Esophagus muscularis mucosa (tissue), 4 donors: ENCODE measurements around the gene TXNL4A. TPM values are rescaled to one million over a fixed set of nuclear protein-coding genes. Genes with fewer than 3 reads are reported as not detected.

Experiments used
- DNase-seq: peaks from one replicate; pipeline ENCODE4 v3.0.0-alpha.2; 2017; ENCODE audit errors: extremely low spot score
- H3K27ac ChIP-seq, 4 donors: fragments of 200-600 bp; sonication (generic); replicated peaks in 1 of 4; 1 replicate in 3 of 4; 2 replicates in 1 of 4; pipeline ENCODE4 v1.5.1; 2016 to 2019; ENCODE audit warnings: mild to moderate bottlenecking in 1 of 4
- H3K27me3 ChIP-seq, 4 donors: fragments of 200-600 bp; sonication (generic); one replicate each; pipeline versions ENCODE4 v1.5.1 to v1.6.0; 2016 to 2019
- H3K36me3 ChIP-seq, 4 donors: fragments of 200-600 bp; sonication (generic); one replicate each; pipeline ENCODE4 v1.5.1; 2016 to 2019
- H3K4me1 ChIP-seq, 4 donors: fragments of 200-600 bp; sonication (generic); one replicate each; pipeline ENCODE4 v1.5.1; 2016 to 2019
- H3K4me3 ChIP-seq, 4 donors: fragments of 200-600 bp; sonication (generic); 1 replicate in 2 of 4; 2 replicates in 2 of 4; pipeline ENCODE4 v1.5.1; 2016 to 2019; ENCODE audit warnings: mild to moderate bottlenecking in 4 of 4, moderate library complexity in 1 of 4
- H3K9me3 ChIP-seq, 4 donors: fragments of 200-600 bp; sonication (generic); 1 replicate in 3 of 4; 2 replicates in 1 of 4; pipeline ENCODE4 v1.5.1; 2016 to 2019
- EP300 ChIP-seq: sonication (generic); formaldehyde crosslinking; IDR thresholded peaks from one replicate; pipeline ENCODE4 v1.6.1; 2017; ENCODE audit warnings: antibody characterized with exemption
- POLR2A ChIP-seq: fragments of 450-650 bp; IDR thresholded peaks from one replicate; pipeline ENCODE4 v1.6.1; 2017; ENCODE audit warnings: antibody characterized with exemption, moderate library complexity, mild to moderate bottlenecking, low read depth
- POLR2AphosphoS5 ChIP-seq, 2 donors: sonication (generic); formaldehyde crosslinking; IDR thresholded peaks; one replicate each; pipeline ENCODE4 v1.6.1; 2017; ENCODE audit warnings: antibody characterized with exemption in 2 of 2
- WGBS: methylation state at CpG from one replicate; pipeline ENCODE4 v1.1.5; 2018; 5-methylcytosine and 5-hydroxymethylcytosine counted together
- intact Hi-C: fragments of 100-400 bp; cut with DNase I; formaldehyde crosslinking; loops from one replicate; pipeline ENCODE4 v1.15.1; 2023
- total RNA-seq, 4 donors: library from RNA; depleted of rRNA; stranded (reverse); fragments of >200 nt; gene quantifications; one replicate each; pipeline versions ENCODE4 v1.1.0 to v1.2.1, GENCODE V29; 2016
- TF ChIP-seq, protein P1 (sequence below), 3 experiments: fragments of 200-600 bp in 2 of 3; fragments of 450-650 bp in 1 of 3; sonication (generic) in 2 of 3; IDR thresholded peaks; one replicate each; pipeline ENCODE4 v1.5.1; 2017 to 2019; ENCODE audit warnings: antibody characterized with exemption in 3 of 3, mild to moderate bottlenecking in 2 of 3, moderate library complexity in 1 of 3

TXNL4A gene
- total RNA-seq, 4 donors from 2014 or later: 21.6 to 44.9 (median 38.9) TPM

DNA sequence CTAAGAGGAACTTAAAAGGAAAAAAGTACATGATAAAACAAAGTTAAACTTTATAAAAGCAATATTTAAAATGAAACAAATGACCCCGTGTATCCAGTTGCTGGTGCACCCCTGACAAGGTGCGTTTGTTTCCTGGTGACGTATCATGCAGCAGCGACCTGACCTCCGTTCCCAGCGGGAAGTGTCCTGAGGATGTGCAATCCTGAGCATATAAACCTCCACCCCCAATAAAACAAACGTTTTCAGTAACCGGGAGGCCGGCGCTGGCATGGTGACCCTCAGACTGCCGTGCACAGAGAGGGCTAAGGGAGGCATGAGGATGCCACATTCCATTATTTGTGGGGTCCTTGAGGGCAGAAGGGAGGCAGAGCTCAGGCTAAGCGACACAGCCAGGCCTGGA, 51.7 kb downstream of the TXNL4A start:
- H3K27me3 ChIP-seq: no peaks in the 10 kb centered on the region
- peaks cover 3 to 17% (median 12%) of the 10 kb centered on the region in 4 donors for H3K4me1 ChIP-seq
- H3K9me3 ChIP-seq: peaks cover 0 to 20% (median 7%) of the 10 kb centered on the region in 4 donors
- no peak overlapping the region for H3K27ac ChIP-seq
- DNase-seq: no peak
- H3K4me3 ChIP-seq: no peak overlapping the region
- intact Hi-C loops: no loop called here
- H3K36me3 ChIP-seq: peaks cover 6 to 67% (median 39%) of the 10 kb centered on the region in 4 donors
- TF ChIP-seq EP300: no peak
- WGBS: 91% methylated on average over 12 of the region's 12 CpGs

DNA sequence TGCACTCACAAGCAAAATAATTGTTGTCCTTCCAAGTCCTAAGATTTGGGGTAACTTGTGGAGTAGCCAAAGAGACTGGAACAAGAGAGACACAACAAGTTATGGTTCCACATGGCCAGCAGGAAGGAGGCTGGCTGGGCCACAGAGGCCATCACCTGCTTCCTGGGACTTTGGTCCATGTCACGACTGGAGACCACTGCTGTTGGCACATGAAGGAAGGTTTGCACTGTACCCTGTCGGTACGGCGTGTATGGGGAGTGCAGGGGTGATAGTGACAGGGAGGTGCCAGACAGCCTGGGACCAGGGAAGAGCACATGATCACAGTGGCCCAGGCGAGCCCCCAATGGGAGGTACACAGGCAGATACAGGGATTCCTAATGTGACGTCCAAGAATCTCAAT, 52.4 kb downstream of the TXNL4A start:
- H3K4me1 ChIP-seq: peaks cover 3 to 17% (median 12%) of the 10 kb centered on the region in 4 donors
- H3K36me3 ChIP-seq: peaks cover 5 to 60% (median 33%) of the 10 kb centered on the region in 4 donors
- no peak overlapping the region for H3K4me3 ChIP-seq
- no peaks in the 10 kb centered on the region for H3K27me3 ChIP-seq
- no peak overlapping the region for H3K27ac ChIP-seq
- no peak for TF ChIP-seq EP300
- TF ChIP-seq, protein P1, sequence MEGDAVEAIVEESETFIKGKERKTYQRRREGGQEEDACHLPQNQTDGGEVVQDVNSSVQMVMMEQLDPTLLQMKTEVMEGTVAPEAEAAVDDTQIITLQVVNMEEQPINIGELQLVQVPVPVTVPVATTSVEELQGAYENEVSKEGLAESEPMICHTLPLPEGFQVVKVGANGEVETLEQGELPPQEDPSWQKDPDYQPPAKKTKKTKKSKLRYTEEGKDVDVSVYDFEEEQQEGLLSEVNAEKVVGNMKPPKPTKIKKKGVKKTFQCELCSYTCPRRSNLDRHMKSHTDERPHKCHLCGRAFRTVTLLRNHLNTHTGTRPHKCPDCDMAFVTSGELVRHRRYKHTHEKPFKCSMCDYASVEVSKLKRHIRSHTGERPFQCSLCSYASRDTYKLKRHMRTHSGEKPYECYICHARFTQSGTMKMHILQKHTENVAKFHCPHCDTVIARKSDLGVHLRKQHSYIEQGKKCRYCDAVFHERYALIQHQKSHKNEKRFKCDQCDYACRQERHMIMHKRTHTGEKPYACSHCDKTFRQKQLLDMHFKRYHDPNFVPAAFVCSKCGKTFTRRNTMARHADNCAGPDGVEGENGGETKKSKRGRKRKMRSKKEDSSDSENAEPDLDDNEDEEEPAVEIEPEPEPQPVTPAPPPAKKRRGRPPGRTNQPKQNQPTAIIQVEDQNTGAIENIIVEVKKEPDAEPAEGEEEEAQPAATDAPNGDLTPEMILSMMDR (IDR thresholded peaks at IDR 0.05): no peak
- no peak for TF ChIP-seq POLR2AphosphoS5 (IDR thresholded peaks at IDR 0.05)
- TF ChIP-seq POLR2A: no peak
- no peak for DNase-seq
- WGBS: 93% methylated on average over 6 of the region's 6 CpGs
- peaks cover 0 to 26% (median 8%) of the 10 kb centered on the region in 4 donors for H3K9me3 ChIP-seq
- intact Hi-C loops: no loop called here

DNA sequence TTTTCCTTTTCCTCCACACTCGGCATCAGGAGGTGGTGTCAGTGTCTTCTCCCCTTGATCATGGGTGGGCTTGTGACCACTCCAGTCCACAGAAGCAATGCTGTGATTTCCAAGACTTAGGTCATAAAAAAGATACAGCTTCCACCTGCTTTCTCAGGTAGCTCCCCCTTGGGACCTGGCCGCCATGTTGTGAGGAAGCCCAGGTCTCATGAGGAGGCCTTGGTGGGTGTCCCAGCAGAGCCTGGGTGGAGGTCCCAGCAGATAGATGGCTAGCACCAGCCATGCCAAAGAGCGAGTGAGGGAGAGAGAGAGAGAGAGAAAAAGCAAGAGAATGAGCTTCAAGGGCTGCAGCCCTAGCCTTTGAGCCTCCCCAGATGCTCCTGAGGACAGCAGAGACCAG, 52.9 kb downstream of the TXNL4A start:
- no peak for DNase-seq
- no peak overlapping the region for H3K27ac ChIP-seq
- no peak overlapping the region for H3K4me3 ChIP-seq
- 100% methylated on average over 3 of the region's 3 CpGs for WGBS
- peaks cover 0 to 30% (median 11%) of the 10 kb centered on the region in 4 donors for H3K9me3 ChIP-seq
- peaks cover 5 to 56% (median 29%) of the 10 kb centered on the region in 4 donors for H3K36me3 ChIP-seq
- no peak for TF ChIP-seq POLR2A
- TF ChIP-seq, protein P1 (IDR thresholded peaks at IDR 0.05): no peak
- no peak for TF ChIP-seq POLR2AphosphoS5 (IDR thresholded peaks at IDR 0.05)
- TF ChIP-seq EP300: no peak
- H3K4me1 ChIP-seq: peaks cover 3 to 17% (median 12%) of the 10 kb centered on the region in 4 donors
- intact Hi-C loops: no loop called here
- H3K27me3 ChIP-seq: no peaks in the 10 kb centered on the region

GRCh38 chr18:79935098-79935480, 53.3 kb downstream of the TXNL4A start:
- no peak for TF ChIP-seq POLR2AphosphoS5 (IDR thresholded peaks at IDR 0.05)
- TF ChIP-seq, protein P1 (IDR thresholded peaks at IDR 0.05): no peak
- TF ChIP-seq POLR2A: no peak
- TF ChIP-seq EP300: no peak
- Histone ChIP-seq H3K27me3 (no peaks in the 10 kb centered on the region), H3K36me3 (peaks cover 4 to 52% (median 27%) of the 10 kb centered on the region in 4 donors), H3K4me3 (no peak overlapping the region), H3K4me1 (peaks cover 3 to 17% (median 12%) of the 10 kb centered on the region in 4 donors), H3K9me3 (peaks cover 0 to 34% (median 13%) of the 10 kb centered on the region in 4 donors), H3K27ac (no peak overlapping the region)
- WGBS: 89% methylated on average over 5 of the region's 5 CpGs
- intact Hi-C loops: no loop called here
- no peak for DNase-seq

- H3K27ac ChIP-seq: no peak overlapping the region
- H3K4me1 ChIP-seq: peaks cover 3 to 17% (median 12%) of the 10 kb centered on the region in 4 donors
- no peak for DNase-seq
- 75% methylated on average over 8 of the region's 8 CpGs for WGBS
- no peak overlapping the region for H3K4me3 ChIP-seq
- H3K9me3 ChIP-seq: peaks cover 3 to 40% (median 19%) of the 10 kb centered on the region in 4 donors
- intact Hi-C loops: no loop called here
- H3K27me3 ChIP-seq: no peaks in the 10 kb centered on the region
- TF ChIP-seq EP300 (no peak), POLR2A (no peak), POLR2AphosphoS5 (IDR thresholded peaks at IDR 0.05) (no peak)
- TF ChIP-seq, protein P1 (IDR thresholded peaks at IDR 0.05): no peak
- H3K36me3 ChIP-seq: peaks cover 5 to 52% (median 29%) of the 10 kb centered on the region in 4 donors
Observed at GRCh38 chr18:79934311-79935097, 53.9 kb downstream of the TXNL4A start.
